SK-N-SH treated with all-trans-retinoic acid at 6 μM for 48 hours (cell line): ENCODE data around the gene REEP1.

Source experiments
- ARNTL ChIP-seq: fragments of 450-650 bp; formaldehyde crosslinking; IDR thresholded peaks from 2 replicates; pipeline ENCODE4 v1.5.0; 2020; ENCODE audit warnings: low read depth, mild to moderate bottlenecking, moderate library complexity, borderline replicate concordance
- CSDC2 ChIP-seq: fragments of 250-450 bp; sonication (Bioruptor Pico); IDR thresholded peaks from 2 replicates; pipeline ENCODE4 v1.5.0; 2020; ENCODE audit warnings: mild to moderate bottlenecking, moderate library complexity
- ISL1 ChIP-seq: fragments of 250-450 bp; sonication (Bioruptor Pico); IDR thresholded peaks from 2 replicates; pipeline ENCODE4 v2.1.2; 2022; ENCODE audit warnings: mild to moderate bottlenecking, moderate library complexity
- OSR1 ChIP-seq: fragments of 250-450 bp; sonication (Bioruptor Pico); IDR thresholded peaks from 2 replicates; pipeline ENCODE4 v1.8.0; 2022; ENCODE audit warnings: moderate library complexity, mild to moderate bottlenecking, inconsistent platforms
- PATZ1 ChIP-seq: fragments of 250-450 bp; sonication (Bioruptor Pico); IDR thresholded peaks from 2 replicates; pipeline ENCODE4 v1.8.0; 2020; ENCODE audit warnings: mild to moderate bottlenecking, moderate library complexity, borderline replicate concordance
- RARB ChIP-seq: fragments of 250-450 bp; sonication (Bioruptor Pico); IDR thresholded peaks from 2 replicates; pipeline ENCODE4 v1.8.0; 2021; ENCODE audit warnings: mild to moderate bottlenecking, moderate library complexity
- SNAI2 ChIP-seq: fragments of 250-450 bp; sonication (Bioruptor Pico); IDR thresholded peaks from 2 replicates; pipeline ENCODE4 v1.5.0; 2020; ENCODE audit warnings: mild to moderate bottlenecking, moderate library complexity
- ZC3H10 ChIP-seq: fragments of 250-450 bp; sonication (Bioruptor Pico); IDR thresholded peaks from 2 replicates; pipeline ENCODE4 v1.5.1; 2021; ENCODE audit warnings: mild to moderate bottlenecking, moderate library complexity
- ZFP3 ChIP-seq: fragments of 250-450 bp; sonication (Bioruptor Pico); IDR thresholded peaks from 2 replicates; pipeline ENCODE4 v1.5.0; 2020; ENCODE audit warnings: mild to moderate bottlenecking, moderate library complexity
- TF ChIP-seq, protein P1 (sequence below): fragments of 250-450 bp; sonication (Bioruptor Pico); IDR thresholded peaks from 2 replicates; pipeline ENCODE4 v1.5.1; 2020; ENCODE audit warnings: low read depth, mild to moderate bottlenecking, moderate library complexity

- no peak for TF ChIP-seq RARB (CRISPR knock-in tag)
- no peak for TF ChIP-seq ISL1 (CRISPR knock-in tag)
- TF ChIP-seq, protein P1, sequence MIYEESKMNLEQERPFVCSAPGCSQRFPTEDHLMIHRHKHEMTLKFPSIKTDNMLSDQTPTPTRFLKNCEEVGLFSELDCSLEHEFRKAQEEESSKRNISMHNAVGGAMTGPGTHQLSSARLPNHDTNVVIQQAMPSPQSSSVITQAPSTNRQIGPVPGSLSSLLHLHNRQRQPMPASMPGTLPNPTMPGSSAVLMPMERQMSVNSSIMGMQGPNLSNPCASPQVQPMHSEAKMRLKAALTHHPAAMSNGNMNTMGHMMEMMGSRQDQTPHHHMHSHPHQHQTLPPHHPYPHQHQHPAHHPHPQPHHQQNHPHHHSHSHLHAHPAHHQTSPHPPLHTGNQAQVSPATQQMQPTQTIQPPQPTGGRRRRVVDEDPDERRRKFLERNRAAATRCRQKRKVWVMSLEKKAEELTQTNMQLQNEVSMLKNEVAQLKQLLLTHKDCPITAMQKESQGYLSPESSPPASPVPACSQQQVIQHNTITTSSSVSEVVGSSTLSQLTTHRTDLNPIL (CRISPR knock-in tag), result no peak
- no peak for TF ChIP-seq ARNTL (CRISPR knock-in tag)
- no peak for TF ChIP-seq SNAI2
- TF ChIP-seq PATZ1 (CRISPR knock-in tag), result no peak
- no peak for TF ChIP-seq ZC3H10
- no peak for TF ChIP-seq OSR1 (CRISPR knock-in tag)
- no peak for TF ChIP-seq CSDC2 (CRISPR knock-in tag)
- TF ChIP-seq ZFP3 (CRISPR knock-in tag), result no peak
Measured at GRCh38 chr2:86297382-86298147, 39.9 kb downstream of the REEP1 start.
